ENCODE data around the gene SAP130.
"Not testable (repeated sequence)": the region's sequence is repeated elsewhere in the genome, so short reads cannot be mapped to it uniquely, and the experiment has no call there.

Gene SAP130

DNA sequence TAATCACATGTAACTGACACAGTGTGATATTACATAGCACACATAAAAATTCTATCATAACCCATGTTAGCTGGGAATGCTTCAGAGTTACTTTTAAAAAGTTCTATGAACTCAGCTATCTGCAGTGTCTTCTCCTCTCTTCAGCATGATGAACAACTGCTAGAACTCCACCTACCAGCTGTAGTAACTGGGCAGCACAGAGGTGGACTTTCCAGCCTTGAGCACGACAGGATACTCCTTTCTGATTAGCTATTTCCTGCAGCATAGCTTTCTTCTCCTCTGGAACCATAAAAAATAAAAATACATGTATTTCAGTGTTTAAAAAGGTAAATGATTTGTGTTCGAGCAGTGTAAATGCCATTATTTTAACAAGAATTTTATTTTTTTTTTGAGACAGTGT, 82.6 kb downstream of the SAP130 start:
- DNase-seq = no peak

DNA sequence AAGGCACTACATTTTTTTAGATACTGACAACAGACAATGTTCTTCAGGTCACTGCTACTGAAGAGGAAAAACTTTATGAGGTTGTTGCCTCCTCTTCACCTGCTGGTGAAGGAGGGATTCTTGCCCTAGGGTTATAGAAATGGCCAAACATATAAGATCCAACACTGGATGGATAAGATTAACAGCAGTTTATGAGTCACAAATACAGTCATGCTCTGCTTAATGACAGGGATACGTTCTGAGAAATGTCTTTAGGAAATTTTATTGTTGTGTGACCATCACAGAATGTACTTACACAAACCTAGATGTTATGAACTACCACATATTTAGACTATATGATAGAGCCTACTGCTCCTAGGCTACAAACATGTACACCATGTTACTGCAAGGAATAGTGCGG, 84.7 kb downstream of the SAP130 start:
- DNase-seq = no peak

DNA sequence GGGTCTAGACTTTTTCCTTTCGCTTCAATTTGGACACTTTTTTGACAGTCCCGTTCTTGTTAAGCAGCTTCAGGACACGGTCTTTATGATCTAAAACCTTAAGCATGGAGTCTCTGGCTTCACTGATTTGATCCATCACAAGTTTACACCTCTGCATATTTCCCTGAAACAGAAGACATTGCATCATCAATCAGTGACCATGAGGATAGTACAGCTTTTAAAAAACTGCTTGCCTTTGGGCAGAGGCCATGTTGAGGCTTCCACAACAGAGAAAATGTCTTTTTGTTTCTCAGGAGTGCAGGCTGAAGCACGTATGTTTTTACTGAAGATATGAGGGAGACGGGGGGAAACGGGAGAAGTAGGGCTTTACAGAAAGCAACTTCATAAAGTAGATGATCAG, 85.9 kb downstream of the SAP130 start:
- no peak for DNase-seq

- DNase-seq = no peak
These were observed 86.4 kb downstream of the SAP130 start for GRCh38 chr2:127941461-127941860.

DNA sequence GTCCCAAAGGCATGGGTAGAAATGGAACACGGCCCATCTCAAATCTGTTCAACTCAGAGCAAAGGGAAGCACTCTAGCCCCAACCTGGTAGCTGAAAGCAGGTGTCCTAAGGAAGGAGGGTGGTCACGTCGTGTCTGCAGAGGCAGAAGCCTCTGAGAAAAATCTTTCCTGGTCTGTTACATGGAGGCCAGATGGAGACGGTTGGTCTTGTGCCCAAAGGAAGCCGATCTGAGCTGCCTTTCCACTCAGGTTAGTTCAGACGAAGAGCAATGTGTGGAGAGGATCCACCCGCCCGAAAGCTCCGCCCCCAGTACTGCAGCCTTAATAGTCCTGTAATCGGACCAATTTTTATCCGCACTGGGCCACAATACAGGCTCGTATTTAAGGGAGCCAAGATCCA, 87.2 kb downstream of the SAP130 start:
- no peak for DNase-seq

- no peak for DNase-seq
These were observed 92.5 kb downstream of the SAP130 start for GRCh38 chr2:127935337-127935736.

DNA sequence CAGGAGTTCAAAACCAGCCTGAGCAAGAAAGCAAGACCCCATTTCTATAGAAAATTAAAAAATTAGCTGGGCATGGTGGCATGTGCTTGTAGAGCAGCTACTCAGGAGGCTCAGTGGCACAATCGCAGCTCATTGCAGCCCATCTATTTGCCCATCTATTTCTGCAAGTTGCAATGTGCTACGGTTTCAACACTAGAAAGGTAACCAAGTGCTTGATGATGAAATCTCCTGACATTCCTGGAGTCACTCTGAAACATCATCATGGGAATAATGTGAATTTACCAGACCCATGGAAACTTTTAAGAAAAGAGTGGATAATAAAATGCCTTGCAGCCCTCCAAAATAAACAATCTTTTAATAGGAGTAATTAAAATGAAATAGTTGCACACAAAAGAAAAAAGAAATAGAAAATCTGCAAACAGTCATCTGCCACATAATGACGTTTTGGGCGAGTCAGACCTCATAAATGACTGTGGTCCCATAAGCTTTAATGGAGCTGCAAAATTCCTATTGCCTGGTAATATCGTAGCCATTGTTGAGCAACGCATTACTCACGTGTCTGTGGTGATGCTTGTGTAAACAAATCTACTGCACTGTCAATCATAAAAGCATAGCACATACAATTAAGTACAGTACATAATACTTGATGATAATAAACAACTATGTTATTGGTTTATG, 95.5 kb downstream of the SAP130 start:
- no peak for DNase-seq

- no peak for DNase-seq
These were observed 98.4 kb downstream of the SAP130 start for GRCh38 chr2:127929449-127929848.

- DNase-seq = no peak
These were observed 100.5 kb downstream of the SAP130 start for GRCh38 chr2:127927384-127927783.

GRCh38 chr2:127917916-127918315, 109.9 kb downstream of the SAP130 start:
- DNase-seq = no peak

DNA sequence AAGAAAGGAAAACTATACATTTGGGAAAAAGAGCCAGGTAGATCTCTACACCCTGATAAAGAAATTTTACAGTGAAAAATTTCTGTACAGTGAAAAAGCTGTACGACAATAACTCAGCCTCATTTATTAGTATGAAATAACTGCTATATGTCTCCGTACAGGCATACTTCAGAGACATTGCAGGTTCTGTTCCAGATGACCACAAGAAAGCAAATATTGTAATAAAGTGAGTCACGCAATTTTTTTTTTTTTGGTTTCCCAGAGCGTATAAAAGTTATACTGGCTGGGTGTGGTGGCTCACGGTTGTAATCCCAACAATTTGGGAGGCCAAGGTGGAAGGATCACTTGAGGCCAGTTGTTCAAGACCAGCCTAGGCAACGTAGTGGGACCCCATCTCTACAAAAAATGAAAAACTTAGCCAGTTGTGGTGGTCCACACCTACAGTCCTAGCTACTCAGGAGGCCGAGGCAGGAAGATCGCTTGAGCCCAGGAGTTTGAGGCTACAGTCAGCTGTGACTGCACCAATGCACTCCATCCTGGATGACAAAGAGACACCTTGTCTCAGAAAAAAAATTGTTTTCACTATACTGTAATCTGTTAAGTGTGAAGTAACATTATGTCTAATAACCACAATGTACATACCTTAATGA, 113.9 kb downstream of the SAP130 start:
- no peak for DNase-seq

GRCh38 chr2:127911737-127912136, 116.1 kb downstream of the SAP130 start:
- no peak for DNase-seq

GRCh38 chr2:127910415-127910814, 117.4 kb downstream of the SAP130 start:
- no peak for DNase-seq

- no peak for DNase-seq
These were observed 118.8 kb downstream of the SAP130 start for GRCh38 chr2:127909019-127909418.

DNA sequence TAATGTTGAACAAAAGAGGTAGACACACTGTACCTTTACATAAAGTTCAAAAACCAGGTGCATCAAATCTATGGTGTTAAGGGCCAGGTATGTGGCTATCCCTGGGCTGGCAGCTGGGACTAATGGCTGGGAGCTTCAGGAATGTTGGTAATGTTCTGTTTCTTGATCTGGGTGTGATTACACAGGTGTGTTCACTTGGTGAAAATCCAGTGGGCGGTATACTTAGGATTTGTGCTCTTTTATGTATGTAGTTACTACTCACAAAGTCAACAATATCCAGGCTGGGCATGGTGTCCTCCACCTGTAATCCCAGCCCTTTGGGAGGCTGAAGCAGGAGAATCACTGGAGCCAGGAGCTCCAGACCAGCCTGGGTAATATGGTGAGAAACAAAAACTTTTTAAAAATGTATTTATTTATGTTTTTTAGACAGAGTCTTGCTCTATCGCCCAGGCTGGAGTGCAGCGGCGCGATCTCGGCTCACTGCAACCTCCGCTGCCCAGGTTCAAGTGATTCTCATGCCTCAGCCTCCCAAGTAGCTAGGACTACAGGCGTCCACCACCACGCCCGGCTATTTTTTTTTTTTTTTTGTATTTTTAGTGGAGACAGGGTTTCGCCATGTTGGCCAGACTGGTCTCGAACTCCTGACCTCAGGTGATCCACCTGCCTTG, 120.0 kb downstream of the SAP130 start:
- not testable (repeated sequence) for DNase-seq

DNA sequence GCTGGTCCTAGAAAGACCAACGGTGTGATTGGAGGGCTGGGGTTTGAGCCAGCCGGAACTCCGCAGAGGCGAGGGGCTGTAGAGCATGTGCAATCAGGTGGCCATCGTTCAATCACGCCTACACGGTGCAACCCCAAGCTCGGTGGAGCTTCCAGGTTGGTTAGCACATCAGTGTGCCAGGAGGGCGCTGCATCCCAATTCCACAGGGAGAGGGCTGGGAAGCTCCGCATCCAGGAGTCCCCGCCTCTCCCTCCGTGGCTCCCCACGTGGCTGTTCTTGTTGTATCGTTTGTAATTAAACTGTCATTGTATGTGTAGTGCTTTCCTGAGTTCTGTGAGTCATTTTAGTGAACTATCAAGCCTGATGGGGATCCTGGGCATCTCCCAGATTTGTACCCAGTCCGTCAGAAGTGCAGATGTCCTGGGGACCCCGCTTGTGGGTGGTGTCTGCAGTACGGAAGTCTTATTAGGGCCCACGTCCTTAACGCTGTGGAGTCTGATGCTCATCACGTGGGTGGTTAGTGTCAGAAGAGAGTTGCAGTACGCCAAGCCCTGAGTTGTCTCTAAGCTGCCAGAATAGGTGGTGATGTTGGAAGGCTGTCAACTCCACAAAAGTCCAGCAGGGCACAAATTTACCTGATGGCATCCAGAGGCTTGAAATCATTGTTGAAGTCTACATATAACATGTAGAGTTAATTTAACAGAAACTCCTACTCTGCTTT, 121.5 kb downstream of the SAP130 start:
- DNase-seq = no peak

DNA sequence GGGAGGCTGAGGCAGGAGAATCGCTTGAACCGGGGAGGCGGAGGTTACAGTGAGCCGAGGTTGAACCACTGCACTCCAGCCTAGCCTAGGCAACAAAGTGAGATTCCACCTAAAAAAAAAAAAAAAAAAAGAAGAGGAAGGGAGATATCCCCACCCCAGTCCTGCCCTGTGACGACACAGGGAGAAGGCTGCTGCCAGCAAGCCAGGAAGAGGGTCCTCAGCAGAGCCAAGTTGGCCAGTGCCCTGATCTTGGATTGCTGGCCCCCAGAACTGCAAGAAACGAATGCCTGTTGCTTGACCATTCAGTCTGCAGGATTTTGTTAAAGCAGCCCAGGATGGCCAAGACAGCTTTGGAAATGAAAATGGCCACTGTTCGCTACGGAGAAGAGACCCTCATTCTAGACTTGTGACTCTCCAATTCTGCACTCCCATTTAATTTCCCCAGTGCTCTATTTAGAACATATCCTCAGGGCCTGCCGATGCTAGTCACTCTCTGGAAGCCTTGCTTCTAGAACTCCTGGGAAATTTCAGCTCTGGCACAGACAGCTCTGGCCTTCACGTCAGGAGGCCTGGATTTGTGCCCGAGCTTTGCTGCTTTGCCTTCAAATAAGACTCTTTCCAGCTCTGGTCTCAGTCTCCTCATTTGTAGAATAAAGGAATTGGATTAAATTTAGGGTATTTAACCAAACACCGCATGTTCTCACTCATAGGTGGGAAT, 126.4 kb downstream of the SAP130 start:
- DNase-seq = no peak

GRCh38 chr2:127897531-127898211, 130.2 kb downstream of the SAP130 start:
- DNase-seq = no peak

DNA sequence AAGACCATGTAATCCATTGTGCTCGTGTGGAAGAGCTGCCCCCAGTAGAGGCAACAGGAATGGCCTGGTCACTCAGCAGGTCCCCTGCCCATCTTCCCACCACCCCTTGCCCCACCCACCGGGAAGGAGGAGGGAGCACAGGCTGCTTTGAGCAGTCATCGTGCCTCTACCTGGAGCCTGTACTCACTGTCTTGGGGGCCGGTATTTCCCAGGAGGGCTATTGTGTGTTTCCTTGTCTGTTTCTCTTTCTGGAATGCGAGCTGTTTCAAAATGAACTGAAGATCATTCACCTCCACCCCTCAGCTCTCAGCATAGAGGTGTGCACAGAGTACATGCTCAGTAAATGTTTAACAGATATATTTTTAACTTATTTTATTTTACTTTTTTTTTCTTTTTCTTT, 134.4 kb downstream of the SAP130 start:
- no peak for DNase-seq

GRCh38 chr2:127893033-127893432, 134.8 kb downstream of the SAP130 start:
- DNase-seq = no peak

GRCh38 chr2:127891811-127892210, 136.0 kb downstream of the SAP130 start:
- DNase-seq = no peak
